ENCODE results near the gene RNF138. TPM values are rescaled to one million over a fixed set of nuclear protein-coding genes. Genes with fewer than 3 reads are reported as not detected.

Gene RNF138
- polyA plus RNA-seq, 2 of the 4 experiments (the other 2 are of a cell fraction): 17.4 to 18.3 TPM

GRCh38 chr18:32091724-32092421 lies at the start of gene RNF138 (continued):
- peak; percentile 26; the same call in 1 of the 2 replicates for TF ChIP-seq TP53 (CRISPR knock-in tag; IDR thresholded peaks at IDR 0.05)
- no peak for TF ChIP-seq CHD4 (IDR thresholded peaks at IDR 0.05; ENCODE audit: borderline replicate concordance)
- no peak for TF ChIP-seq NPAS2 (CRISPR knock-in tag; IDR thresholded peaks at IDR 0.05; ENCODE audit: borderline replicate concordance)
- TF ChIP-seq TFCP2L1 (CRISPR knock-in tag; IDR thresholded peaks at IDR 0.05): no peak
- peak; percentile 85 for TF ChIP-seq MAX (IDR thresholded peaks at IDR 0.05)
- no peak for TF ChIP-seq ZC3H11A (IDR thresholded peaks at IDR 0.05)
- TF ChIP-seq POLR2A (IDR thresholded peaks at IDR 0.05; ENCODE audit: low read length): peak; percentile 48
- TF ChIP-seq GATA3 (IDR thresholded peaks at IDR 0.05; ENCODE audit: borderline replicate concordance): no peak
- TF ChIP-seq PBX3 (IDR thresholded peaks at IDR 0.05): no peak
- TF ChIP-seq RAD21 (conservative IDR thresholded peaks at IDR 0.05 in 1 of 2, IDR thresholded peaks at IDR 0.05 in 1 of 2): no peak
- TF ChIP-seq ELK1 (IDR thresholded peaks at IDR 0.05; ENCODE audit: low read depth, low read length): no peak
- no peak for TF ChIP-seq MAZ (IDR thresholded peaks at IDR 0.05; ENCODE audit: borderline replicate concordance, low read depth, low read length)
- 0 out of 3 replicates have a peak, but pooled peaks have one; percentile 30 for TF ChIP-seq BCL3 (IDR thresholded peaks at IDR 0.05)
- TF ChIP-seq JUNB (IDR thresholded peaks at IDR 0.05): no peak
- TF ChIP-seq PHF8 (IDR thresholded peaks at IDR 0.05; ENCODE audit: borderline replicate concordance, low read depth): peak; percentile 92
- no peak for TF ChIP-seq NFE2L2 (conservative IDR thresholded peaks at IDR 0.05; ENCODE audit: low read length)
- peak; percentile 77; the same call in 1 of the 2 replicates for TF ChIP-seq RNF2 (IDR thresholded peaks at IDR 0.05; ENCODE audit: borderline replicate concordance, low read depth)
- no peak for TF ChIP-seq KDM5A (IDR thresholded peaks at IDR 0.05)
- TF ChIP-seq FOSL2 (IDR thresholded peaks at IDR 0.05): no peak
- TF ChIP-seq FOSL2 (CRISPR knock-in tag; IDR thresholded peaks at IDR 0.05): no peak
- TF ChIP-seq REST (IDR thresholded peaks at IDR 0.05): no peak
- TF ChIP-seq ZNF302 (CRISPR knock-in tag; IDR thresholded peaks at IDR 0.05): no peak

GRCh38 chr18:32042337-32042736 lies 49.3 kb upstream of the RNF138 start:
- no peak for ATAC-seq
- H3K4me1 ChIP-seq: no peaks in the 10 kb centered on the region
- CTCF ChIA-PET: no interaction called here
- POLR2A ChIA-PET: no interaction called here
- no peak overlapping the region for H3K4me3 ChIP-seq
- no peak overlapping the region for H3K4me2 ChIP-seq
- H3K9me3 ChIP-seq: no peaks in the 10 kb centered on the region
- no peak for DNase-seq (ENCODE audit: low read depth in 1 of 2, low spot score in 1 of 2)
- FAIRE-seq: no peak
- no peak for TF ChIP-seq USF2 (IDR thresholded peaks at IDR 0.05)
- TF ChIP-seq JUN (IDR thresholded peaks at IDR 0.05): no peak
- TF ChIP-seq HEYL (CRISPR knock-in tag; IDR thresholded peaks at IDR 0.05): no peak
- TF ChIP-seq RARB (CRISPR knock-in tag; IDR thresholded peaks at IDR 0.05): no peak
- no peak for TF ChIP-seq ZFP36 (IDR thresholded peaks at IDR 0.05; ENCODE audit: borderline replicate concordance, partially characterized antibody)
- TF ChIP-seq JUNB (IDR thresholded peaks at IDR 0.05): no peak
- TF ChIP-seq ATOH8 (CRISPR knock-in tag; IDR thresholded peaks at IDR 0.05; ENCODE audit: low read depth): no peak
- H3K27ac ChIP-seq: no peak overlapping the region
